Type B pancreatic cell (in vitro differentiated cells): Measurements from ENCODE around the gene UQCR11. TPM values are rescaled to one million over a fixed set of nuclear protein-coding genes. Genes with fewer than 3 reads are reported as not detected.

Experiments
- DNase-seq: peaks from one replicate; pipeline ENCODE4 v3.0.0; 2021; ENCODE audit warnings: mixed read lengths; ENCODE audit not compliant: unreplicated experiment; ENCODE audit errors: extremely low spot score
- H3K27ac Mint-ChIP-seq: 2 replicates; pipeline ENCODE4 v1.8.0; 2021; ENCODE audit warnings: mild to moderate bottlenecking, mixed read lengths
- H3K27me3 Mint-ChIP-seq: 2 replicates; pipeline ENCODE4 v1.8.0; 2021; ENCODE audit warnings: mixed read lengths
- H3K36me3 Mint-ChIP-seq: 2 replicates; pipeline ENCODE4 v1.8.0; 2021; ENCODE audit warnings: mixed read lengths
- H3K4me1 Mint-ChIP-seq: one replicate; pipeline ENCODE4 v1.8.0; 2021; ENCODE audit warnings: mixed read lengths; ENCODE audit not compliant: unreplicated experiment
- H3K4me3 Mint-ChIP-seq: 2 replicates; pipeline ENCODE4 v1.8.0; 2021; ENCODE audit warnings: mild to moderate bottlenecking, mixed read lengths
- H3K9me3 Mint-ChIP-seq: 2 replicates; pipeline ENCODE4 v1.8.0; 2021; ENCODE audit warnings: mixed read lengths
- CTCF ChIP-seq: fragments of 200-600 bp; sonication (generic); conservative IDR thresholded peaks from 2 replicates; pipeline ENCODE4 v1.5.0; 2021; ENCODE audit warnings: antibody characterized with exemption, mild to moderate bottlenecking
- total RNA-seq: library from RNA; stranded (reverse); gene quantifications from 2 replicates; pipeline ENCODE4 v1.2.1, GENCODE V29; 2021; ENCODE audit warnings: low replicate concordance

UQCR11 gene
- total RNA-seq, 1 donor from 2014 or later: 191 TPM

- Mint-ChIP-seq H3K4me3 (peak overlapping the region; percentile 95), H3K4me1 (peaks cover 8% of the 10 kb centered on the region), H3K27ac (peak overlapping the region; percentile 94), H3K27me3 (no peaks in the 10 kb centered on the region), H3K9me3 (no peaks in the 10 kb centered on the region), H3K36me3 (peaks cover 4% of the 10 kb centered on the region)
- DNase-seq: peak; percentile 72
- no peak for TF ChIP-seq CTCF
These were observed 46.5 kb upstream of the UQCR11 start for GRCh38 chr19:1651568-1652291.

DNA sequence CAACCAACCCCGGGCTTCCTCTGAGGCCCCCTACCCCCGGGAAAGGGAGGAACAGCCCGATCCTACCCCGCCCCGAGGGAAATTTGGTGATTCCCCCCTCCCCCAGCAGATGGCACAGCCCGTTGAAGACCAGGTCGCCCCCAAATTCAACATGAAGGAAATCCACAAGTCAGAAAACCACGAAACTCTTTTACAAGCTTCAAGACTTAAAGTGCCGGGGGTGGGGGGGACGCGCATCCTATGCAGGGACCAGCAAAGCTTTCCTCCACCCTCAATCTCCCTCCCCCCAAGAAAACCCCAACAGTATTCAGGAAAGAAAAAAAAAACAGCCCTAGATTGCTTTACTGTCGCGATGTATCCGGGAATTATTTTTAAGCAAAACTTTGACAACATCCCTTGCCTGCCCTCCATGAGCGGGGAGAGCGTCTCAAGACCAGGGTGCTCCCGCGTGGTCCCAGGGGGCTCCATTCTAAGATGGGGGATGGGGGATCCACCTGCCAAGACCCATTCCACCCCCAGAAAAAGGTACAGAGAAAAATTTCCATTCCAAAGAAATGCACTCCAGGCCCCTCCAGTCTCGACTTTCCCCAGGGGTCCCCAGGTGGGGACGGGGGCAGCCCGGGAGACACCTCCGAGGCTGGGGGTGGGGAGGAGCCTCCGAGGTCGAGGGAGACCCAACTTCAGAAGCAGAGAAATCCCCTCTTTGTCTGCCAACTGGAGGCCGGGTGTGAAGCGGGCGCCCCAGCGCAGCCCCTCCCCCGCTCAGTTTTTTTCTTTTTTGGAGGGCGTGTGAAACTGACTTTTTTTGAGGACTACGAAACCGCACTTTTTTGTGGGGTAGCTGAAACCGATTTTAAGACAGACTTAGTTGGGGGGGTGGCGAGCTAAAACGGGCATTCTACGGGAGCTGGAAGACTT is 45.6 kb upstream of the UQCR11 start:
- Mint-ChIP-seq H3K9me3 (no peaks in the 10 kb centered on the region), H3K27me3 (no peaks in the 10 kb centered on the region), H3K27ac (peak overlapping the region; percentile 94), H3K4me3 (peak overlapping the region; percentile 95), H3K36me3 (peaks cover 4% of the 10 kb centered on the region), H3K4me1 (peaks cover 6% of the 10 kb centered on the region)
- no peak for TF ChIP-seq CTCF
- no peak for DNase-seq

- no peak for TF ChIP-seq CTCF
- Mint-ChIP-seq H3K27ac (peak overlapping the region; percentile 94), H3K27me3 (no peaks in the 10 kb centered on the region), H3K36me3 (peaks cover 4% of the 10 kb centered on the region), H3K4me3 (peak overlapping the region; percentile 95), H3K4me1 (peaks cover 6% of the 10 kb centered on the region), H3K9me3 (no peaks in the 10 kb centered on the region)
- no peak for DNase-seq
These were observed 44.7 kb upstream of the UQCR11 start for GRCh38 chr19:1649706-1650649.

GRCh38 chr19:1648920-1649541 is 43.8 kb upstream of the UQCR11 start:
- H3K27me3 Mint-ChIP-seq: no peaks in the 10 kb centered on the region
- H3K4me1 Mint-ChIP-seq: peaks cover 6% of the 10 kb centered on the region
- TF ChIP-seq CTCF: no peak
- H3K36me3 Mint-ChIP-seq: peaks cover 4% of the 10 kb centered on the region
- DNase-seq: no peak
- peak overlapping the region; percentile 16 for H3K27ac Mint-ChIP-seq
- no peak overlapping the region for H3K4me3 Mint-ChIP-seq
- H3K9me3 Mint-ChIP-seq: no peaks in the 10 kb centered on the region

DNA sequence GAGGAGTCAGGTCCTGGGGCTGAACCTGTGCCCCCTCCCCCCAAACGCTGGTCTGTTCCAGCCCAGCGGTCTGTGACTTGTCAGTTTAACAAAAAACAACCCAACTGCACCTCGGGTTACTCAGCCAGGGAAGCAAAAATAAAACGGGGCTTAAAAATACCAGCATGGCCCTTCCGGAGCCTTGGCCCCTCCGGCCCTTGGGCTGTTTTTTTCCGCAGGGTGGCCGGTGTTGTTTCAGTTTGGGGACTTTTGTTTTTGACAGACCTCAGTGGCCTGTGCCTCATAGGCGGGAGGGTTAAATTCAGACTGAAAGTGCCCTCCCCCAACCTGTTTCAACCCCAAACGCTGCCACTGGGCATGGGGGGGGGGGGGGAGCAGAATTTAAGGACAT is 43.2 kb upstream of the UQCR11 start:
- H3K9me3 Mint-ChIP-seq: no peaks in the 10 kb centered on the region
- H3K27me3 Mint-ChIP-seq: no peaks in the 10 kb centered on the region
- no peak for DNase-seq
- no peak overlapping the region for H3K4me3 Mint-ChIP-seq
- H3K4me1 Mint-ChIP-seq: peaks cover 6% of the 10 kb centered on the region
- H3K27ac Mint-ChIP-seq: no peak overlapping the region
- H3K36me3 Mint-ChIP-seq: peaks cover 4% of the 10 kb centered on the region
- no peak for TF ChIP-seq CTCF
